ENCODE results near the gene CHST8. TPM values are rescaled to one million over a fixed set of nuclear protein-coding genes. Genes with fewer than 3 reads are reported as not detected.

CHST8 gene
- total RNA-seq, 1 donor from 2014 or later = 0.96 TPM

DNA sequence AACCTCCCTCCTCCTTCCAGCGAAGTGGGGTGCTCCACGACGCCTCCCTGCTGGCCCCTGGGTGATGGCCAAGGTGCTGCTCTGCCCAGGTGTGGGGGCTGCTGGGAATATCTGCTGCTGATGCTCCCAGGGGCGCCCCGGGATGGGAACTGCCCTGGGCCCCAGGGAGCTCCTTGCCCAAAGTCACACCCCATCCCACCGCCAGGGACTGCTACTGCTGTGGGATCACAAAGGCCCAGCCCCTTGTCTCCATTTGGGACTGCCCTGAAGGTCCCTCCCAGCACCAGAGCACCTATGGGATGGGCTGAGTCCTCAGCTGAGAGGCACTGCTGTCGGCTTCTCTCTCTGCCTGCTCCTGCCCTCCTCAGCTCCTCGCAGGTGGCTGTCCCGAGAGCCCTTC is 19.0 kb downstream of the CHST8 start:
- no peak overlapping the region for H3K27ac Mint-ChIP-seq (ENCODE audit: unreplicated experiment)
- no peaks in the 10 kb centered on the region for H3K4me1 Mint-ChIP-seq
- no peaks in the 10 kb centered on the region for H3K36me3 Mint-ChIP-seq (ENCODE audit: low read depth)
- peaks cover 24% of the 10 kb centered on the region for H3K27me3 Mint-ChIP-seq (ENCODE audit: low read depth)
- no peak for DNase-seq (ENCODE audit: low read depth, low spot score)
- TF ChIP-seq, protein P1, sequence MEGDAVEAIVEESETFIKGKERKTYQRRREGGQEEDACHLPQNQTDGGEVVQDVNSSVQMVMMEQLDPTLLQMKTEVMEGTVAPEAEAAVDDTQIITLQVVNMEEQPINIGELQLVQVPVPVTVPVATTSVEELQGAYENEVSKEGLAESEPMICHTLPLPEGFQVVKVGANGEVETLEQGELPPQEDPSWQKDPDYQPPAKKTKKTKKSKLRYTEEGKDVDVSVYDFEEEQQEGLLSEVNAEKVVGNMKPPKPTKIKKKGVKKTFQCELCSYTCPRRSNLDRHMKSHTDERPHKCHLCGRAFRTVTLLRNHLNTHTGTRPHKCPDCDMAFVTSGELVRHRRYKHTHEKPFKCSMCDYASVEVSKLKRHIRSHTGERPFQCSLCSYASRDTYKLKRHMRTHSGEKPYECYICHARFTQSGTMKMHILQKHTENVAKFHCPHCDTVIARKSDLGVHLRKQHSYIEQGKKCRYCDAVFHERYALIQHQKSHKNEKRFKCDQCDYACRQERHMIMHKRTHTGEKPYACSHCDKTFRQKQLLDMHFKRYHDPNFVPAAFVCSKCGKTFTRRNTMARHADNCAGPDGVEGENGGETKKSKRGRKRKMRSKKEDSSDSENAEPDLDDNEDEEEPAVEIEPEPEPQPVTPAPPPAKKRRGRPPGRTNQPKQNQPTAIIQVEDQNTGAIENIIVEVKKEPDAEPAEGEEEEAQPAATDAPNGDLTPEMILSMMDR (conservative IDR thresholded peaks at IDR 0.05) = no peak
- no peak overlapping the region for H3K4me3 Mint-ChIP-seq
- no peaks in the 10 kb centered on the region for H3K9me3 Mint-ChIP-seq

DNA sequence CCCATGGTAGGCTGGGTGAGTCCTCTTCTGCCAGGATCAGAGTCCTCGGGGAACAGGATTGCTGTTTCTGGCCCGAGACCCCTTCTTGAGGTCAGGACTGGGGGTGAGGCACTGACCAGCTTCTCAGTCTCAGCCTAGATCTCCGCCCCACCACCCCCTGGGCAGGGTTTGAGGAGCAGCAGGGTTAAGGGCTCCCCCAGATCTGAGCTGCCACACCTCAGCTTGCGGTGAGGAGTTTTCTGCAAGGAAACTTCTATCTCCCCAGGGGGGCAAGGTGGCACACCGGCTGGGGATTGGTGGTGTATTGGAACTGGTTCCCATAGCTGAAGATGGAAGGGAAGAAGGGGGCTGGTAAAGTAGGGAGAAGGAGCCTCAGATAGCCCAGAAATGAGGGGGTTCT is 19.5 kb downstream of the CHST8 start:
- H3K9me3 Mint-ChIP-seq = no peaks in the 10 kb centered on the region
- H3K4me3 Mint-ChIP-seq = no peak overlapping the region
- DNase-seq (ENCODE audit: low read depth, low spot score) = no peak
- H3K4me1 Mint-ChIP-seq = no peaks in the 10 kb centered on the region
- no peak overlapping the region for H3K27ac Mint-ChIP-seq (ENCODE audit: unreplicated experiment)
- H3K36me3 Mint-ChIP-seq (ENCODE audit: low read depth) = no peaks in the 10 kb centered on the region
- peaks cover 25% of the 10 kb centered on the region for H3K27me3 Mint-ChIP-seq (ENCODE audit: low read depth)
- TF ChIP-seq, protein P1 (conservative IDR thresholded peaks at IDR 0.05) = no peak

DNA sequence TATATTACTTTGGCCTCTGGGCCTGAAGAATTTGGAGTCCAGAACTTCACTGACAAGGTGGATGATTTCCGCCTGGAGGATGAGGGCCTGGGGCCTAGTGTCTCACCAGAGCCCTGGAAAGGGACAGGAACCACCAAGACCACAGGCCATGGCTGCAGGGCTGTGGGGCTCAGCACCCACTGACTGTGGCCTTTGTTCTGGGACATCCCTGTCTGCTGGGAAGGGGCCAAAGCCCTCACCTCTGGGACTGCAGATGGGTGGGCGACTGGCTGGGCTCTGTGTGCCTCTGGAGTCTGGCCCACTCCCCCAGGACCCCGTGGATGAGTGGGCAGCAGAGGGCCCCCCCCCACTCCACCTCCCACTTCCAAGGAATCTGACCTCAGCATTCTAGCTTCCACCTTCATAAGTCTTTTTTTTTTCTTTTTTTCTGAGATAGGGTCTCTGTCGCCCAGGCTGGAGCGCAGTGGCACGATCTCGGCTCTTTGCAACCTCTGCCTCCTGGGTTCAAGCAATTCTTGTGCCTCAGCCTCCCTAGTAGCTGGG is 20.3 kb downstream of the CHST8 start:
- DNase-seq (ENCODE audit: low read depth, low spot score) = no peak
- Mint-ChIP-seq H3K27me3 (ENCODE audit: low read depth) (peaks cover 24% of the 10 kb centered on the region), H3K36me3 (ENCODE audit: low read depth) (no peaks in the 10 kb centered on the region), H3K27ac (ENCODE audit: unreplicated experiment) (no peak overlapping the region), H3K4me3 (no peak overlapping the region), H3K4me1 (no peaks in the 10 kb centered on the region), H3K9me3 (no peaks in the 10 kb centered on the region)
- TF ChIP-seq, protein P1 (conservative IDR thresholded peaks at IDR 0.05) = no peak

DNA sequence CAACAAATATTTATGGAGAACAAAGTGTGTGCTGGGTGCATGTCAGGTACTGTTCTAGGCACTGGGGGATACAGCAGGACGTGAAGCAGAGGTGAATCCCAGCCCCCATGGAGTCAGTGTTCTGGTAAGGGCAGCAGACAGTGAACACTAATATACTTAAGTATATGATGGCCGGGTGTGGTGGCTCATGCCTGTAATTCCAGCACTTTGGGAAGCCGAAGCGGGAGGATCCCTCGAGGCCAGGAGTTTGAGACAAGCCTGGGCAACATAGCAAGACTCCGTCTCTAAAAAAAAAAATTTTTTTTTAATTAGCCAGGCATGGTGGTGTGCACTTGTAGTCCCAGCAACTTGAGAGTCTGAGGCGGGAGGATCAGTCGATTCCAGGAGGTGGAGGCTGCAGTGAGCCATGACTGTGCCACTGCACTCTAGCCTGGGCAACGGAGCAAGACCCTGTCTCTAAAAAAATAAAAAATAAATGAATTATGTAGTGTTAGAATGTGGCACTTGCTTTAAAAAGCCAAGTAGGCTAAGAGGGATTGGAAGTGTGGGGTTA is 22.6 kb downstream of the CHST8 start:
- DNase-seq (ENCODE audit: low read depth, low spot score) = no peak
- Mint-ChIP-seq H3K27ac (ENCODE audit: unreplicated experiment) (no peak overlapping the region), H3K9me3 (no peaks in the 10 kb centered on the region), H3K4me3 (no peak overlapping the region), H3K27me3 (ENCODE audit: low read depth) (peaks cover 13% of the 10 kb centered on the region), H3K36me3 (ENCODE audit: low read depth) (no peaks in the 10 kb centered on the region), H3K4me1 (no peaks in the 10 kb centered on the region)
- TF ChIP-seq, protein P1 (conservative IDR thresholded peaks at IDR 0.05) = no peak

DNA sequence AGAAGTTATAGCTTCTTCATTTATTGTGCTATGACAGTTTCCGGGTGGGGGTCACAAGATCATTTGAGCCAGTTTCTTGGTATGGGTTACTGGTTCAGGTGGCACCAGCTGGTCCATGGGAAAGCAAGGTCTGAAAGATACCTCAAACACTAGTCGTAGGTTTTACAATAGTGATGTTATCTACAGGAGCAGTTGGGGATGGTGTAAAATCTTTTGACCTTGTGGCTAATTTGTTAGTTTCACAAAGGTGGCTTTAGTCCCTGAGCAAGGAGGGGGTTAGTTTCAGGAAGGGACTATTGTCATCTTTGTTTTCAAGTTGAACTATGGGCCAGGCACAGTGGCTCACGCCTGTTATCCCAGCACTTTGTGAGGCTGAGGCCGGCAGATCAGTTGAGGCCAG is 24.6 kb downstream of the CHST8 start:
- H3K36me3 Mint-ChIP-seq (ENCODE audit: low read depth) = no peaks in the 10 kb centered on the region
- H3K4me3 Mint-ChIP-seq = no peak overlapping the region
- no peaks in the 10 kb centered on the region for H3K9me3 Mint-ChIP-seq
- H3K4me1 Mint-ChIP-seq = no peaks in the 10 kb centered on the region
- DNase-seq (ENCODE audit: low read depth, low spot score) = no peak
- TF ChIP-seq, protein P1 (conservative IDR thresholded peaks at IDR 0.05) = no peak
- H3K27ac Mint-ChIP-seq (ENCODE audit: unreplicated experiment) = no peak overlapping the region
- H3K27me3 Mint-ChIP-seq (ENCODE audit: low read depth) = peaks cover 16% of the 10 kb centered on the region

Data from neural crest cell (in vitro differentiated cells).